ENCODE data around the gene PLPP1. TPM values are rescaled to one million over a fixed set of nuclear protein-coding genes. Genes with fewer than 3 reads are reported as not detected.

The PLPP1 gene
- total and polyA plus RNA-seq, 4 donors = 23.4 to 149 (median 68.7) TPM

- no peaks in the 10 kb centered on the region for H3K9me3 ChIP-seq (ENCODE audit: control insufficient read depth in 4 of 4, low read length in 3 of 4)
- H3K27me3 ChIP-seq (ENCODE audit: control insufficient read depth in 4 of 4, insufficient read depth in 4 of 4, low read length in 3 of 4) = no peaks in the 10 kb centered on the region
- TF ChIP-seq ZBTB33 (IDR thresholded peaks at IDR 0.05) (no peak), RAD21 (IDR thresholded peaks at IDR 0.05) (no peak), FOXA2 (IDR thresholded peaks at IDR 0.05) (no peak), YY1 (IDR thresholded peaks at IDR 0.05) (no peak), SP1 (IDR thresholded peaks at IDR 0.05) (no peak), NR2F2 (IDR thresholded peaks at IDR 0.05) (no peak), RXRA (IDR thresholded peaks at IDR 0.05) (no peak), JUND (IDR thresholded peaks at IDR 0.05) (no peak), EGR1 (IDR thresholded peaks at IDR 0.05; ENCODE audit: low read depth in 2 of 2) (no peak), TAF1 (conservative IDR thresholded peaks at IDR 0.05) (no peak), HNF4G (IDR thresholded peaks at IDR 0.05) (no peak), FOXA1 (IDR thresholded peaks at IDR 0.05) (no peak)
- H3K9ac ChIP-seq (ENCODE audit: low read depth in 1 of 2, low read length in 2 of 2) = no peak overlapping the region
- H3K36me3 ChIP-seq (ENCODE audit: control insufficient read depth in 4 of 4, insufficient read depth in 3 of 4, low read depth in 1 of 4, low read length in 3 of 4) = peaks cover 2 to 9% (median 7%) of the 10 kb centered on the region in 4 donors
- no peak overlapping the region for H3K27ac ChIP-seq (ENCODE audit: low read depth in 1 of 2, low read length in 2 of 2)
- no peak overlapping the region for H3K4me3 ChIP-seq (ENCODE audit: low read depth in 1 of 3, low read length in 3 of 3)
- peaks cover 3 to 18% (median 9%) of the 10 kb centered on the region in 4 donors for H3K4me1 ChIP-seq (ENCODE audit: control insufficient read depth in 4 of 4, insufficient read depth in 4 of 4, low read length in 3 of 4)
- no peak for DNase-seq (ENCODE audit: low spot score)
These were observed 151.5 kb downstream of the PLPP1 start for GRCh38 chr5:55383254-55383653.

- peaks cover 2 to 14% (median 5%) of the 10 kb centered on the region in 4 donors for H3K36me3 ChIP-seq (ENCODE audit: control insufficient read depth in 4 of 4, insufficient read depth in 3 of 4, low read depth in 1 of 4, low read length in 3 of 4)
- no peak overlapping the region for H3K9ac ChIP-seq (ENCODE audit: low read depth in 1 of 2, low read length in 2 of 2)
- no peak overlapping the region for H3K27ac ChIP-seq (ENCODE audit: low read depth in 1 of 2, low read length in 2 of 2)
- H3K27me3 ChIP-seq (ENCODE audit: control insufficient read depth in 4 of 4, insufficient read depth in 4 of 4, low read length in 3 of 4) = no peaks in the 10 kb centered on the region
- H3K4me3 ChIP-seq (ENCODE audit: low read depth in 1 of 3, low read length in 3 of 3) = no peak overlapping the region
- H3K4me1 ChIP-seq (ENCODE audit: control insufficient read depth in 4 of 4, insufficient read depth in 4 of 4, low read length in 3 of 4) = no peaks in the 10 kb centered on the region
- no peaks in the 10 kb centered on the region for H3K9me3 ChIP-seq (ENCODE audit: control insufficient read depth in 4 of 4, low read length in 3 of 4)
- TF ChIP-seq FOXA1 (IDR thresholded peaks at IDR 0.05) (no peak), FOXA2 (IDR thresholded peaks at IDR 0.05) (no peak), MAX (IDR thresholded peaks at IDR 0.05) (no peak), NR2F2 (IDR thresholded peaks at IDR 0.05) (no peak), YY1 (IDR thresholded peaks at IDR 0.05) (no peak), EGR1 (IDR thresholded peaks at IDR 0.05; ENCODE audit: low read depth in 2 of 2) (no peak), HNF4G (IDR thresholded peaks at IDR 0.05) (no peak), REST (IDR thresholded peaks at IDR 0.05) (no peak), JUND (IDR thresholded peaks at IDR 0.05) (no peak), GABPA (IDR thresholded peaks at IDR 0.05 in 1 of 2, conservative IDR thresholded peaks at IDR 0.05 in 1 of 2) (no peak), SP1 (IDR thresholded peaks at IDR 0.05) (no peak), ZBTB33 (IDR thresholded peaks at IDR 0.05) (no peak), RAD21 (IDR thresholded peaks at IDR 0.05) (no peak), HNF4A (conservative IDR thresholded peaks at IDR 0.05) (no peak), RXRA (IDR thresholded peaks at IDR 0.05) (no peak), CTCF (IDR thresholded peaks at IDR 0.05; ENCODE audit: low read depth, low read length, missing input control) (no peak), ATF3 (IDR thresholded peaks at IDR 0.05) (no peak)
- 82% methylated on average over 1 of the region's 1 CpG for WGBS
- no peak for DNase-seq (ENCODE audit: low spot score)
These were observed 157.0 kb downstream of the PLPP1 start for GRCh38 chr5:55377810-55378209.
